AG04450 (cell line): ENCODE data around the gene SHOX. TPM values are rescaled to one million over a fixed set of nuclear protein-coding genes. Genes with fewer than 3 reads are reported as not detected.

ENCODE experiments used
- CTCF ChIA-PET: fragments of 300-600, 350-600 bp; formaldehyde crosslinking; extraction: SDS; loops from one replicate; lab custom pipeline; 2022; ENCODE audit warnings: antibody characterized with exemption, inconsistent platforms; lab: Charles Lee
- POLR2A ChIA-PET: fragments of 350-600 bp; formaldehyde crosslinking; extraction: SDS; loops from one replicate; lab custom pipeline; 2021; ENCODE audit warnings: antibody characterized with exemption, inconsistent platforms; lab: Yijun Ruan, JAX
- DNase-seq: peaks from one replicate; pipeline ENCODE4 v3.0.0-alpha.2; 2011; ENCODE audit warnings: low read depth, low spot score
- H3K27ac ChIP-seq: one replicate; pipeline ENCODE4 v1.5.1; 2012; ENCODE audit warnings: low read depth, low read length, control low read depth
- H3K27me3 ChIP-seq: one replicate; pipeline ENCODE4 v1.6.0; 2012; ENCODE audit warnings: low read length; ENCODE audit not compliant: control insufficient read depth, insufficient read depth
- H3K4me3 ChIP-seq: 2 replicates; pipeline ENCODE4 v1.5.1; 2011; ENCODE audit warnings: mild to moderate bottlenecking, low read depth, low read length, control low read depth
- H3K9me3 ChIP-seq: 2 replicates; pipeline ENCODE4 v1.5.1; 2012; ENCODE audit warnings: low read length; ENCODE audit not compliant: control insufficient read depth, insufficient read depth
- CTCF ChIP-seq: IDR thresholded peaks from 2 replicates; pipeline ENCODE4 v1.5.1; 2011; ENCODE audit warnings: low read depth, low read length, control low read depth, inconsistent platforms
- polyA plus RNA-seq: library from polyadenylated mRNA; depleted of rRNA; stranded (reverse); fragments of >200 nt; gene quantifications from 2 replicates; pipeline ENCODE4 v1.2.3, GENCODE V29; 2011

SHOX gene
- polyA plus RNA-seq, 1 experiment = not detected

- CTCF ChIA-PET = no interaction called here
- Histone ChIP-seq H3K27ac (no peak overlapping the region), H3K9me3 (peaks cover 55% of the 10 kb centered on the region), H3K27me3 (no peaks in the 10 kb centered on the region), H3K4me3 (no peak overlapping the region)
- POLR2A ChIA-PET = no interaction called here
- no peak for TF ChIP-seq CTCF
- DNase-seq = no peak
These were observed 33.2 kb downstream of the SHOX start for GRCh38 chrX:663841-664240.

GRCh38 chrX:666762-667720 is 36.5 kb downstream of the SHOX start:
- Histone ChIP-seq H3K27ac (no peak overlapping the region), H3K4me3 (no peak overlapping the region), H3K27me3 (no peaks in the 10 kb centered on the region), H3K9me3 (peaks cover 47% of the 10 kb centered on the region)
- no peak for TF ChIP-seq CTCF
- ChIA-PET POLR2A (no interaction called here), CTCF (no interaction called here)
- DNase-seq = no peak

GRCh38 chrX:670645-671044 is 40.1 kb downstream of the SHOX start:
- no peak overlapping the region for H3K27ac ChIP-seq
- ChIA-PET POLR2A (no interaction called here), CTCF (no interaction called here)
- DNase-seq = no peak
- H3K4me3 ChIP-seq = no peak overlapping the region
- H3K27me3 ChIP-seq = no peaks in the 10 kb centered on the region
- peaks cover 56% of the 10 kb centered on the region for H3K9me3 ChIP-seq
- no peak for TF ChIP-seq CTCF

DNA sequence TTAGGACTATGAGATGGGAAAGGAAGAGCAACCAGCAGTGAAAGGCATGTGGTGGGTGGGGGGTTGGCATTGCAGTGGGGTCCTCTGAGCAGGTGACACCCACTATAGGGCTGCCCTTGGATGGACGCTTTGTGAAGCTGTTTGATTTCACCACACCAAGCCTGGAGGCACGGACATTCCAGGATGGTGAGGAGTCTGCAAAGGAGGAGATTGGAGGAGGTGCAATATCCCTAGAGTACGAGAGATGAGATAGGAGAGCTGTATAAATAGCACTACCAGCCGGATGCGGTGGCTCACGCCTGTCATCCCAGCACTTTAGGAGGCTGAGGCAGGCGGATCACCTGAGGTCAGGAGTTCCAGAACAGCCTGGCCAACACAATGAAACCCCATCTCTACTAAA is 42.3 kb downstream of the SHOX start:
- Histone ChIP-seq H3K4me3 (no peak overlapping the region), H3K9me3 (peaks cover 60% of the 10 kb centered on the region), H3K27ac (no peak overlapping the region), H3K27me3 (no peaks in the 10 kb centered on the region)
- DNase-seq = no peak
- no peak for TF ChIP-seq CTCF
- POLR2A ChIA-PET = no interaction called here
- CTCF ChIA-PET = no interaction called here

DNA sequence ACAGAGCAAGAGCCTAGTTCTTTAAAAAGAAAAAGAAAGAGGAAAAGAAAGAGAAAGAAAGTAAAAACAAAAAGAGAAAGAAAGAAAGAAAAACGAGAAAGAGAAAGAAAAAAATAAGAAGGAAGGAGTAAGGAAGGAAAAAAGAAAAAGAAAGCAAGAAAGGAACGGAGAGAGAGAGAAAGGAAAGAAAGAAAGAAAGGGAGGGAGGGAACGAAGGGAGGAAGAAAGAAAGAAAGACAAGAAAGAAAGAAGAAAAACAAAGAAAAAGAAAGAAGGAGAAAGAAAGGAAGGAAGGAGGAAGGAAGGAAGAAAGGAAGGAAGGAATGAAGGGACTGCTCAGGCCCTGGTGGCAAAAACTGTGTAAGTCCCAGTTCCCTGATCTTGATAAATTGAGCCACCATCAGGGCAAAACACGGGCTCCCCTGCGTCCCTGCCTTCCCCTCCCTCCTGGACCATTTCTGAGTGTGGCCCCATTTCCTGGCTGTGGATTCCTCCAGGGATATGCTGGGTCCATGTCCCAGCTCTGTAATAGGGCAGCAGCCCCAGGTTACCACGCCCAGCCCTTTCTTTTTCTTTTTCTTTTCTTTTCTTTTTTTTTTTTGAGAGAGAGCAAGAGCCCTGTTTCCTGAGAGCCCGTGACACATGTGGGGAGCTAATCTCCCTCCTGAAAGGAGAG is 44.8 kb downstream of the SHOX start:
- CTCF ChIA-PET = no interaction called here
- TF ChIP-seq CTCF = no peak
- Histone ChIP-seq H3K9me3 (peaks cover 76% of the 10 kb centered on the region), H3K4me3 (no peak overlapping the region), H3K27me3 (no peaks in the 10 kb centered on the region), H3K27ac (no peak overlapping the region)
- POLR2A ChIA-PET = no interaction called here
- no peak for DNase-seq
